NCI-H446 treated with DMSO at 0.1 percent for 48 hours (cell line): Measurements from ENCODE around the gene LRRC37A3.
"Not testable (repeated sequence)": the region's sequence is repeated elsewhere in the genome, so short reads cannot be mapped to it uniquely, and the experiment has no call there.

Source experiments
- DNase-seq: peaks from one replicate; lab custom pipeline; 2025; lab: John Stamatoyannopoulos, UW

Gene LRRC37A3

GRCh38 chr17:64919289-64920025 is at the start of gene LRRC37A3:
LRRC37A3 (minus strand) TSS chr17:64919478; CDS start chr17:64897257, 22,221 bp downstream.
- DNase-seq = peak; percentile 84

DNA sequence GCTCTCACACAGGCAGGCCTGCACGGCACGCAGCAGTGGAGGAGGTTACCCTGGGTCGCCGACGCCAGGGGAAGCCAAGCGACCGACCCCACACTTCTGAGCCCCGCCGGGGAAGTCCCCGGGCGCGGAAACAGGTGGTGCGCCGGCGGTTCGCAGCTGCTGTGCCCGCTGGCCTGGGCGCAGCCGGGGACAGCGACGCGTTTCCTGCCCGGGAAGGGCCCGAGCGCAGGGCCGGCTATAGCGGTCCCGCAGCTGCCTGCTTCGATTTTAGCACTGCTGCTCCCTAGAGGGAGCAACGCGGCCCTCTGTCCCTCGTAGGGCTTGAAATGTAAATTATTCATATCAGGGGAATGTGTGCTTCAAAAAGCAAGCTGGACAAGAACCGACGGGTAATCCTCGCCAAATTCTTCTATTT is 46.6 kb upstream of the LRRC37A3 start:
- peak; percentile 6 for DNase-seq

DNA sequence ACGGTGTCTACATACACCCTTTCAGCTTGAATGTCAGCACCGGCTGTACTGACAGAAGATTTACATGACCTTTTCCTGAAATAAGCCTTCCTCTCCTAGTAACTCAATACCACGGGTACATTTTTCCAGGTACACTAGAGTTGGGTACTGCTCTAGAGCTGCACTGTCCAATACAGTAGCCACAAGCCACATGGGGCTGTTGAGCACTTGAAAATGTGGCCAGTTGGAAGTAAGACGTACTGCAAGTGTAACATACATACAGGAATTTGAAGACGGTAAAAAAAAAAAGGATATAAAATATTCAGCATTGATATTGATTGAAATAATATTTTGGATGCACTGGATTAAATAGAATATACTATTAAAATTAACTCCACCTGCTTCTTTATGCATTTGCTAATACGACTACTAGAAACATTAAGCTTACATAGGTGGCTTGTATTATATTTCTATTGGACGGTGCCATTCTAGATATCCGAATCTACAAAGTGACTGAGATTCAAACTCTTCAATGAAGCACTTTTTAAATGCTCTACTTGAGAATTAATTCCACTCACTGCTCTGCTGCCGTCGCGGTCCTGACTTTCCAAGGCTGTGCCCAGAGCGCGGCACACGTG is 46.1 kb upstream of the LRRC37A3 start:
- DNase-seq = not testable (repeated sequence)

- peak; percentile 22 for DNase-seq
These were observed 45.5 kb upstream of the LRRC37A3 start for GRCh38 chr17:64964796-64965195.

- DNase-seq = not testable (repeated sequence)
These were observed 44.5 kb upstream of the LRRC37A3 start for GRCh38 chr17:64963814-64964213.

DNA sequence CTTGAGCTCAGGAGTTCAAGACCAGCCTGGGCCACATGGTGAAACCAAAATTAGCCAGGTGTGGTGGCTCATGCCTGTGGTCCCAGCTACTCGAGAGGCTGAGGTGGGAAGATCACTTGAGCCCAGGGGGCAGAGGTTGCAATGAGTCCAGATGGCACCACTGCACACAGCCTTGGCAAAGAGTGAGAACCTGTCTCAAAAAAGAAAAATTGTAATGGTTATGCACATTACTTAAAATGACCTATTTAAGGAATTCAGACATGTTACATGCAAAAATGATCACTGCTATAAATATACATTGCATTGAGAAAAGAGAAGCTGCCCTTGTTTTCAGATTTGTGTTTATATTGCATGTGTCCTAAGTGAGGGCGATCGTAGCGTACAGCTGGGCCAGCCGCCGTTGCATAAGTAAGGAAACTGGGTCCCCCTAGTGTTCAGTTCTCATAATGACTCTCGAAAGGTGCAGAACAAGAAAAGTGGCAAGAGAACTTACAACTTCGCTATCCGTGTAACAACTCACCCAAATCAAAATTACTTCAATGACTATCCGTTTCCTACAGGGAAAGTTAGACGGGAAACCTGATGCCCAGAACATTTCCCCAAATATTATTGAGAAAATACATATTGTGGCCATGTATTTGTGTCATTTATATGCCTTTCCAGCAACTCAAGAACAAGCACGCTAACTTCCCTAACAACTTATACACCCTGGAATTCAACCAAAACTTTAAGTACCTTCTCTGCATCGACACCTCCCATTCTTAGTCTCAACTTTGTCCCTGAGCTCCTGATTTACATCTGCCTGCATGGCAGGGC is 42.5 kb upstream of the LRRC37A3 start:
- peak; percentile 44 for DNase-seq

DNA sequence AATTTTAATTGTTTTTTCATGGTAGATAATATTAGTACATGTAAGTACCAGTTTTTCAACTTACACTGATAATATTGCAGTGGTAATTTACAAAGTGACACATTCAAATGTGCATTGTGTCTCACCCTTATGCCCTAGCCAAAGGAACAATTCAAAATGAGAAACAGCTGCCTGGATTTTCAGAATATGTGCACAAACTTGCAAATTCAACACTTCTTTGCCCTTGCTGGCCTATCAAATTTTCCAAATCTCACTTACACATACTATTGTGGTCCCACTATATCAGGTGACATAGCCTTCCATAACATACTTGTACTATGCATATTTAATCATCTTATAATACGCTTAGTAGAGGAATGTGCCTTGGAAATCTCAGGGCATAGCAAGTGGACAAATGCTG is 32.6 kb upstream of the LRRC37A3 start:
- no peak for DNase-seq

GRCh38 chr17:64950871-64951270 is 31.6 kb upstream of the LRRC37A3 start:
- no peak for DNase-seq

DNA sequence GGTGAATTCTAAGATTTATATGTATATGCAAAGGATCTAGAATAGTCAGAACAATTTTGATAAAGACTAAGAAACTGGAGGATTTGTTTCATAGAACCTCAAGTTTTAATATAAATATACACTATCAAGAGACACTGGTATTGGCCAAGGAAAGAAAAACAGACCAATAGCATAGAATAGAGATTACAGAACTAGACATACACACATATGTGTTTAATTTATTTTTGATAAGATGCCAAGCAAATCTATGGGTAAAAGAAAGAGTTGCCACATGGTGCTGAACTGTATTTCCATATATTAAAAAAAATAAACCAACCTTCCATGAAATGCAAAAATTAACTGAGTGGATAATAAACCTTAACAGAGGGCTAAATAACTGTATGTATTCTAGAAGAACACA is 27.9 kb upstream of the LRRC37A3 start:
- DNase-seq = no peak

DNA sequence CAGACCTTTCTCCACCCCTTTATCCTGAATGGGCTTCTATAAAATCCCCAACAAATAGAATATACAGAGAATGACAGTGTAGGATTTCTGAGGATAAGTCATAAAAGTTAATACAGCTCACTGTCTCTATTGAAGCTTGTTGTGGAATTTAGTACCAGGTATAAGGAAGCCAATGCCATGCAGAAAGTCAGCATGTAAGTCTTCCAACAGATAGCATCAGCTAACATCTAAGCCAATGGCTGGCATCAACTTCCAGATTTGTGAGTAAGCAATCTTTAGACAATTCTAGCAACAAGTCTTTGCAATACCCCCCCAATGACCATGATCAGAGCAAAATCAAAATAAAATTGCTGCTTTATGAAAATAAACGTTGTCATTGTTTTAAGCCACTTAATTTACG is 22.5 kb upstream of the LRRC37A3 start:
- no peak for DNase-seq

DNA sequence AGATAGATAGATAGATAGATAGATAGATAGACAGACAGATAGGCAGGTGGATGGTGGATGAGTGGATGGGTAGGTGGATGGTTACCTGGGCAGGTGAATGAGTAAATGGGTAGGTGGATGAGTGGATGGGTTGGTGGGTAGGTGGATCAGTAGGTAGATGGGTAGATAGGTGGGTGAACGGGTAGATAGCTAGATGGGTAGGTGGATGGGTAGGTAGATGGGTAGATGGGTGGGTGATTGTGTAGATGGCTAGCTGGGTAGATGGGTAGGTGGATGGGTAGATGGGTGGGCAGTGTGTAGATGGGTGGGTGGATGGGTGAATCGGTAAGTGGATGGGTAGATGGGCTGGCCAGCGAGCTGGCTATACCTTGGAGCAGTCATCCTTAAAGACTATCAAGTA is 21.8 kb upstream of the LRRC37A3 start:
- DNase-seq = no peak

- no peak for DNase-seq
These were observed 20.8 kb upstream of the LRRC37A3 start for GRCh38 chr17:64940055-64940454.

GRCh38 chr17:64938925-64939474 is 19.7 kb upstream of the LRRC37A3 start:
- DNase-seq = no peak

DNA sequence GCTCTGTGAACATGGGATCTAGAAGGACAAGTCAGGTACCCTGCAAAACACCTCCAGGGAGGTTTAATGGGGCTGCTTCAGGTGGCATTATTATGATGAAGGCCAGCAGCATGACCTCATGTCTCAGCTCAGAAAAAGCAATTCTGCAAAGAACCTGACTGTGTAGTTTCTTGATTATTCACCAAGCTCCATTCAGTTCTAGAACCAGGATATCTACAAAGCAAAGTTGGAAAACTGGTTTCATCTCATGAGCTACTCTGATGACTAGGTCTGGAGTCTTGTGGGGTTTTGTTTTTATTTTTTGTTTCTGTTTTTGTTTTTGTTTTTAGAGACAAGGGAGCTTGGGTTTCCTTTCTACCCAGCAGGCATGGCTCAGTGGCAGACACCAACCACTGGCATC is 19.0 kb upstream of the LRRC37A3 start:
- no peak for DNase-seq

GRCh38 chr17:64936117-64936516 is 16.8 kb upstream of the LRRC37A3 start:
- DNase-seq = no peak

DNA sequence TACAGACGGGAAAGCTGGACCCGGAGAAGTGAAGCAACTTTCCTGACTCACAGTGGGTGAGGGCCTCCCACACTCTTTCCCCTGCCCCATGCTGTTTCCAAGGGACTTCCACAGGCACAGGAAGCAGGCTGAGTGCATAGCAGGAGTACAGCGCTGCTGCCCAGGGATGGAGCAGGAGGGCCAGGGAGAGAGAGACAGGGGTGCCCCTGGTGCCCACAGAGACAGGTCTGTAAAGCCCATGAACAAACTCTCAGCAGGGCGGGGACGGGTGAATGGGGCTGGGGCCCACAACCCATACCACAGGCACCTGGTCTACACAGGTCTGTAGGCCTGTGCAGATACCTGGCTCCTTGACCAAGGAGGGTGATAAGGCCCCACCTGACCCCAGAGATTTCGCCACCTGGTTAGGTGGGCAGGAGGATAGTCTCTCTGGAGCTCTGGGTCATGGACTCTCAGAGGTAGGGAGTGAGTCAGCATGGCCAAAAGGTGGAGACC is 15.1 kb upstream of the LRRC37A3 start:
- DNase-seq = not testable (repeated sequence)

- not testable (repeated sequence) for DNase-seq
These were observed 13.6 kb upstream of the LRRC37A3 start for GRCh38 chr17:64932850-64933249.

GRCh38 chr17:64930374-64930773 is 11.1 kb upstream of the LRRC37A3 start:
- not testable (repeated sequence) for DNase-seq

GRCh38 chr17:64929419-64930209 is 10.3 kb upstream of the LRRC37A3 start:
- DNase-seq = not testable (repeated sequence)

GRCh38 chr17:64928701-64929100 is 9.4 kb upstream of the LRRC37A3 start:
- not testable (repeated sequence) for DNase-seq

DNA sequence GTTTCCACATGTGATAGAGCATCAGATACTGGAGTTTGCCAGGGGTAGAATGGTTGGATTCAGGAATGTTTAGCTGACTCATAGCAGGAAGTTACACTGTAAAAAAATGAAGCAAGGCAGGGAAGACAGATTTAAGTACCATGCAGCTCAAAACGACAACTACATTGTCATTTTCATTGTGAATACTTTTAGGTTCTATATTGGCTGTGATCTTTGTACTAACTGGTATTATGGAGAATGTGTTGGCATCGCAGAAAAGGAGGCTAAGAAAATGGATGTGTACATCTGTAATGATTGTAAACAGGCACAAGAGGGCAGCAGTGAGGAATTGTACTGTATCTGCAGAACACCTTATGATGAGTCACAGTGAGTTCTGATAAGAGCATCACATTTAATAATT is 8.2 kb upstream of the LRRC37A3 start:
- not testable (repeated sequence) for DNase-seq
